SK-N-SH (cell line): ENCODE data around the gene POP7. TPM values are rescaled to one million over a fixed set of nuclear protein-coding genes. Genes with fewer than 3 reads are reported as not detected.

Source experiments
- CTCF ChIA-PET: fragments of 300-600, 350-600 bp; formaldehyde crosslinking; extraction: SDS; loops from one replicate; lab custom pipeline; 2021; lab: Yijun Ruan, JAX
- POLR2A ChIA-PET: fragments of 350-600 bp; sonication (Branson Sonifier 250); formaldehyde crosslinking; extraction: SDS; loops from one replicate; lab custom pipeline; 2020; ENCODE audit warnings: antibody characterized with exemption, inconsistent platforms; lab: Yijun Ruan, JAX
- DNase-seq: peaks from one replicate; pipeline ENCODE4 v3.0.0; 2012
- H2AFZ ChIP-seq: fragments of 200-600 bp; sonication (generic); 2 replicates; pipeline ENCODE4 v1.8.1; 2016; ENCODE audit warnings: antibody characterized with exemption, mild to moderate bottlenecking, low read depth
- H3F3A ChIP-seq: fragments of 200-600 bp; sonication (generic); replicated peaks from 2 replicates; pipeline ENCODE3; 2016; ENCODE audit warnings: antibody characterized with exemption, mild to moderate bottlenecking; ENCODE audit not compliant: insufficient read depth
- H3K27ac ChIP-seq, 2 experiments: fragments of 200-500 bp in 1 of 2; fragments of 200-600 bp in 1 of 2; sonication (Bioruptor generic) in 1 of 2; sonication (generic), shearing (Covaris generic) in 1 of 2; 2 replicates each; pipeline versions ENCODE4 v1.5.1 to v1.6.1; 2014 to 2016; ENCODE audit warnings: low read depth in 2 of 2, inconsistent platforms in 1 of 2, low read length in 1 of 2, mild to moderate bottlenecking in 1 of 2, mixed read lengths in 1 of 2
- H3K27me3 ChIP-seq: fragments of 200-600 bp; sonication (generic), shearing (Covaris generic); 2 replicates; pipeline ENCODE4 v1.6.1; 2016; ENCODE audit warnings: mixed run types; ENCODE audit not compliant: insufficient read depth
- H3K36me3 ChIP-seq, 2 experiments: fragments of 200-500 bp in 1 of 2; fragments of 200-600 bp in 1 of 2; sonication (Bioruptor generic) in 1 of 2; sonication (generic) in 1 of 2; replicated peaks in 1 of 2; 2 replicates each; pipeline versions ENCODE3 to v1.5.1; 2014 to 2016; ENCODE audit warnings: low read length in 1 of 2, mild to moderate bottlenecking in 1 of 2; ENCODE audit not compliant: insufficient read depth in 2 of 2, control insufficient read depth in 1 of 2
- H3K4me1 ChIP-seq, 2 experiments: fragments of 200-500 bp in 1 of 2; fragments of 200-600 bp in 1 of 2; sonication (Bioruptor generic) in 1 of 2; sonication (generic), shearing (Covaris generic) in 1 of 2; 2 replicates each; pipeline versions ENCODE4 v1.5.1 to v1.6.1; 2014 to 2016; ENCODE audit warnings: low read depth in 1 of 2, low read length in 1 of 2, mixed run types in 1 of 2; ENCODE audit not compliant: insufficient read depth in 2 of 2, control insufficient read depth in 1 of 2
- H3K4me2 ChIP-seq: fragments of 200-600 bp; sonication (generic), shearing (Covaris generic); 2 replicates; pipeline ENCODE4 v1.6.1; 2017; ENCODE audit warnings: mixed run types
- H3K4me3 ChIP-seq, 2 experiments: fragments of 200-500 bp in 1 of 2; fragments of 200-600 bp in 1 of 2; sonication (Bioruptor generic) in 1 of 2; sonication (generic), shearing (Covaris generic) in 1 of 2; 2 replicates each; pipeline versions ENCODE4 v1.5.1 to v1.8.1; 2014 to 2016; ENCODE audit warnings: low read depth in 2 of 2, inconsistent platforms in 1 of 2, low read length in 1 of 2, mild to moderate bottlenecking in 1 of 2, mixed read lengths in 1 of 2, moderate library complexity in 1 of 2
- H3K79me2 ChIP-seq: fragments of 200-600 bp; sonication (generic); 2 replicates; pipeline ENCODE4 v1.8.1; 2017; ENCODE audit warnings: mild to moderate bottlenecking; ENCODE audit not compliant: insufficient read depth
- H3K9ac ChIP-seq: fragments of 200-600 bp; sonication (generic); 2 replicates; pipeline ENCODE4 v1.6.1; 2017; ENCODE audit warnings: mixed run types
- H3K9me2 ChIP-seq: fragments of 200-600 bp; sonication (generic); 2 replicates; pipeline ENCODE4 v1.6.1; 2017; ENCODE audit warnings: mixed run types
- H3K9me3 ChIP-seq: fragments of 200-600 bp; sonication (generic); 2 replicates; pipeline ENCODE4 v1.6.1; 2017; ENCODE audit warnings: mixed run types, mild to moderate bottlenecking, moderate library complexity
- H4K20me1 ChIP-seq: fragments of 200-600 bp; sonication (generic); 2 replicates; pipeline ENCODE4 v1.6.1; 2017; ENCODE audit warnings: mild to moderate bottlenecking, mixed run types; ENCODE audit not compliant: insufficient read depth
- CHD2 ChIP-seq: fragments of 150-350 bp; IDR thresholded peaks from 2 replicates; pipeline ENCODE4 v1.6.1; 2018; ENCODE audit warnings: low read length; ENCODE audit not compliant: partially characterized antibody
- ELF1 ChIP-seq: IDR thresholded peaks from 2 replicates; pipeline ENCODE4 v1.4.0; 2012
- FOSL2 ChIP-seq: IDR thresholded peaks from 2 replicates; pipeline ENCODE4 v1.4.0; 2012; ENCODE audit warnings: low read depth, mild to moderate bottlenecking, moderate library complexity, borderline replicate concordance
- FOXJ3 ChIP-seq: sonication (generic); formaldehyde crosslinking; IDR thresholded peaks from 2 replicates; pipeline ENCODE4 v1.5.1; 2020; ENCODE audit warnings: mild to moderate bottlenecking, missing genetic modification reagents
- JUND ChIP-seq: IDR thresholded peaks from 2 replicates; pipeline ENCODE4 v1.4.0; 2012
- MEF2A ChIP-seq: IDR thresholded peaks from 2 replicates; pipeline ENCODE4 v1.4.0; 2012; ENCODE audit warnings: low read depth, borderline replicate concordance
- MXI1 ChIP-seq: IDR thresholded peaks from 2 replicates; pipeline ENCODE4 v1.6.1; 2012; ENCODE audit warnings: mild to moderate bottlenecking, low read depth, low read length, improper control_type of control experiment
- NRF1 ChIP-seq: IDR thresholded peaks from 2 replicates; pipeline ENCODE4 v1.6.1; 2012; ENCODE audit warnings: low read depth, mild to moderate bottlenecking, low read length
- POLR2AphosphoS5 ChIP-seq: IDR thresholded peaks from 2 replicates; pipeline ENCODE4 v1.6.1; 2012; ENCODE audit warnings: low read depth, low read length
- RAD21 ChIP-seq: IDR thresholded peaks from 2 replicates; pipeline ENCODE4 v1.6.1; 2012; ENCODE audit warnings: mild to moderate bottlenecking, low read length
- RFX5 ChIP-seq: IDR thresholded peaks from 2 replicates; pipeline ENCODE4 v1.6.1; 2012; ENCODE audit warnings: mild to moderate bottlenecking, improper control_type of control experiment, low read length
- RXRA ChIP-seq: IDR thresholded peaks from 2 replicates; pipeline ENCODE4 v1.4.0; 2012; ENCODE audit warnings: low read depth, mild to moderate bottlenecking, borderline replicate concordance
- SMC3 ChIP-seq: IDR thresholded peaks from 2 replicates; pipeline ENCODE4 v1.6.1; 2012; ENCODE audit warnings: low read depth, low read length, improper control_type of control experiment
- TCF12 ChIP-seq: IDR thresholded peaks from 2 replicates; pipeline ENCODE4 v1.4.0; 2012
- YY1 ChIP-seq: IDR thresholded peaks from 2 replicates; pipeline ENCODE4 v1.4.0; 2012; ENCODE audit warnings: low read depth, mild to moderate bottlenecking
- WGBS: methylation state at CpG from one replicate; pipeline ENCODE4 v1.1.6; 2017; ENCODE audit warnings: low lambda C conversion rate; 5-methylcytosine and 5-hydroxymethylcytosine counted together
- polyA plus RNA-seq, 3 experiments: library from polyadenylated mRNA; depleted of rRNA; stranded (reverse); fragments of >200 nt; gene quantifications; 2 replicates each; pipeline ENCODE4 v1.2.3, GENCODE V29; 2012
- TF ChIP-seq, protein P1 (sequence below): IDR thresholded peaks from 2 replicates; pipeline ENCODE4 v1.4.0; 2012; ENCODE audit warnings: low read depth, borderline replicate concordance
- TF ChIP-seq, protein P2 (sequence below): fragments of 150-350 bp; IDR thresholded peaks from 2 replicates; pipeline ENCODE4 v1.6.1; 2016; ENCODE audit warnings: mild to moderate bottlenecking, low read depth, low read length
- TF ChIP-seq, protein P3 (sequence below): fragments of 200-600 bp; sonication (generic); IDR thresholded peaks from 2 replicates; pipeline ENCODE4 v1.6.1; 2017; ENCODE audit warnings: antibody characterized with exemption, mild to moderate bottlenecking, moderate library complexity
- TF ChIP-seq, protein P4 (sequence below): IDR thresholded peaks from 2 replicates; pipeline ENCODE4 v1.4.0; 2012; ENCODE audit warnings: low read depth
- TF ChIP-seq, protein P5 (sequence below): IDR thresholded peaks from 2 replicates; pipeline ENCODE4 v1.6.1; 2012; ENCODE audit warnings: mild to moderate bottlenecking, low read depth, low read length, moderate library complexity
- TF ChIP-seq, protein P6 (sequence below): IDR thresholded peaks from 2 replicates; pipeline ENCODE4; 2012

The POP7 gene
- 63.8 and 81.8 TPM in 2 replicates for polyA plus RNA-seq (2012; rRNA removed)
- 46.0 and 60.0 TPM in 2 replicates for polyA plus RNA-seq (2012; cell fraction: cytosol; rRNA removed)
- polyA plus RNA-seq (2012; cell fraction: nucleus; rRNA removed): 30.7 and 40.4 TPM in 2 replicates

DNA sequence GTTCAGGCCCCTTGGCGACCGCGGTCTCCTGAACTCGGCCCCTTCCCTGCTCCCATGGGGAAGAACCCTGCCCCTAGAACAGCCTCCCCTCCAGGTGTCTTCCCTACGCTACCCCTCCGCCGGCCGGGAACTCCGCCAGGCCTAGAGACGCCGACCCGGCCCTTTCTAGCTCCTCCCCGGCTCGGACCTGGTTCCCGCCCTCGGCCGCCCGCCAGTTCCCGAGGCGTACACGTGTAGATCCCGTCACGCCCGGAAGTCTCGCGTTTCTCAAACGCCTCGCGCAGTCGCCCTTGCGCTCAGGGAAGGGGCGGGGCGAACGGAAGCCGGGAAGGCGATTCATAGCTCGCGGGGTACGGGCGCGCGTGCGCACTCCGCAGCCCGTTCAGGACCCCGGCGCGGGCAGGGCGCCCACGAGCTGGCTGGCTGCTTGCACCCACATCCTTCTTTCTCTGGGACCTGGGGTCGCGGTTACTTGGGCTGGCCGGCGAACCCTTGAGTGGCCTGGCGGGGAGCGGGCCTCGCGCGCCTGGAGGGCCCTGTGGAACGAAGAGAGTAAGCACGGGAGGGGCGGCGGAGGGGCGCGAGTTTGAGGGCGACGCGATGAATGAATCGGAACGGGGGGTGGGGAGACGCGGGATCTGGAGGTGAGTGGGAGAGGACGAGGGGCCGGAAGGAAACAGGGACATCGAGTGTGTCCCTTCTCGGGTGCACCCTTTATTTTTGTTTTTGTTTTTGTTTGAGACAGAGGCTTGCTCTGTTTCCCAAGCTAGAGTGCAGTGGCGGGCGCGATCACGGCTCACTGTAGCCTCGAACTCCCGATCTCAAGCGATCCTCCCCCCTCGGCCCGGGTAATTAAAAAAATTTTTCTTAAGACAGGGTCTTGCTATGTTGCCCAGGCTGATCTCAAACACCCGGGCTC is at the start of gene POP7:
TSS of gene POP7 (plus strand) at position 369 of the 919 bp plus-strand sequence. CDS start 710 bp downstream, outside the sequence.
- Histone ChIP-seq H3K9ac (peak within 1 kb of the TSS; percentile 95), H3K79me2 (peaks cover 25% of the 10 kb centered on the region), H4K20me1 (no peaks in the 10 kb centered on the region; the same call in 1 of the 2 replicates), H3K4me1 (peaks cover 6 to 14% of the 10 kb centered on the region in 2 experiments; a peak in 2 of 4 replicates), H3K27ac (peak within 1 kb of the TSS; percentile 85 to 89), H3K27me3 (peaks cover 3% of the 10 kb centered on the region; the same call in 1 of the 2 replicates), H3K4me2 (peak within 1 kb of the TSS; percentile 97), H3K36me3 (peaks cover 0 to 14% of the 10 kb centered on the region in 2 experiments), H3K4me3 (peak within 1 kb of the TSS; percentile 62 to 92), H3F3A (peaks cover 8% of the 10 kb centered on the region), H3K9me3 (no peaks in the 10 kb centered on the region), H2AFZ (peak within 1 kb of the TSS; percentile 95), H3K9me2 (no peaks in the 10 kb centered on the region)
- DNase-seq: peak; percentile 99
- WGBS: 2% methylated on average over 55 of the region's 86 CpGs
- ChIA-PET CTCF (interaction anchor here (0.6 to 17.6 kb wide), 76 partner anchors 10 to 578 kb away, joined by 3 to 344 read pairs (median 5); partner anchors contain the start of genes ACTL6B, EPHB4, EPO and GIGYF1), POLR2A (interaction anchor here (0.7 to 2.3 kb wide), 19 partner anchors 10 to 184 kb away, joined by 3 to 24 read pairs (median 4); partner anchors contain the start of genes EPHB4, EPO, FBXO24 and GIGYF1)
- TF ChIP-seq RFX5 (0 out of 2 replicates have a peak, but pooled peaks have one; percentile 8), SMC3 (no peak), FOXJ3 (CRISPR knock-in tag) (no peak), JUND (no peak), ELF1 (peak; percentile 89), MXI1 (peak; percentile 93), CHD2 (peak; percentile 99), FOSL2 (no peak), YY1 (peak; percentile 6; the same call in 1 of the 2 replicates), TCF12 (no peak), RXRA (no peak), POLR2AphosphoS5 (peak; percentile 90), NRF1 (peak; percentile 97), MEF2A (no peak), RAD21 (no peak)
- TF ChIP-seq, protein P1, sequence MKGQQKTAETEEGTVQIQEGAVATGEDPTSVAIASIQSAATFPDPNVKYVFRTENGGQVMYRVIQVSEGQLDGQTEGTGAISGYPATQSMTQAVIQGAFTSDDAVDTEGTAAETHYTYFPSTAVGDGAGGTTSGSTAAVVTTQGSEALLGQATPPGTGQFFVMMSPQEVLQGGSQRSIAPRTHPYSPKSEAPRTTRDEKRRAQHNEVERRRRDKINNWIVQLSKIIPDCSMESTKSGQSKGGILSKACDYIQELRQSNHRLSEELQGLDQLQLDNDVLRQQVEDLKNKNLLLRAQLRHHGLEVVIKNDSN: peak; percentile 44; the same call in 1 of the 2 replicates
- TF ChIP-seq, protein P2, sequence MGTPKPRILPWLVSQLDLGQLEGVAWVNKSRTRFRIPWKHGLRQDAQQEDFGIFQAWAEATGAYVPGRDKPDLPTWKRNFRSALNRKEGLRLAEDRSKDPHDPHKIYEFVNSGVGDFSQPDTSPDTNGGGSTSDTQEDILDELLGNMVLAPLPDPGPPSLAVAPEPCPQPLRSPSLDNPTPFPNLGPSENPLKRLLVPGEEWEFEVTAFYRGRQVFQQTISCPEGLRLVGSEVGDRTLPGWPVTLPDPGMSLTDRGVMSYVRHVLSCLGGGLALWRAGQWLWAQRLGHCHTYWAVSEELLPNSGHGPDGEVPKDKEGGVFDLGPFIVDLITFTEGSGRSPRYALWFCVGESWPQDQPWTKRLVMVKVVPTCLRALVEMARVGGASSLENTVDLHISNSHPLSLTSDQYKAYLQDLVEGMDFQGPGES: no peak
- TF ChIP-seq, protein P3, sequence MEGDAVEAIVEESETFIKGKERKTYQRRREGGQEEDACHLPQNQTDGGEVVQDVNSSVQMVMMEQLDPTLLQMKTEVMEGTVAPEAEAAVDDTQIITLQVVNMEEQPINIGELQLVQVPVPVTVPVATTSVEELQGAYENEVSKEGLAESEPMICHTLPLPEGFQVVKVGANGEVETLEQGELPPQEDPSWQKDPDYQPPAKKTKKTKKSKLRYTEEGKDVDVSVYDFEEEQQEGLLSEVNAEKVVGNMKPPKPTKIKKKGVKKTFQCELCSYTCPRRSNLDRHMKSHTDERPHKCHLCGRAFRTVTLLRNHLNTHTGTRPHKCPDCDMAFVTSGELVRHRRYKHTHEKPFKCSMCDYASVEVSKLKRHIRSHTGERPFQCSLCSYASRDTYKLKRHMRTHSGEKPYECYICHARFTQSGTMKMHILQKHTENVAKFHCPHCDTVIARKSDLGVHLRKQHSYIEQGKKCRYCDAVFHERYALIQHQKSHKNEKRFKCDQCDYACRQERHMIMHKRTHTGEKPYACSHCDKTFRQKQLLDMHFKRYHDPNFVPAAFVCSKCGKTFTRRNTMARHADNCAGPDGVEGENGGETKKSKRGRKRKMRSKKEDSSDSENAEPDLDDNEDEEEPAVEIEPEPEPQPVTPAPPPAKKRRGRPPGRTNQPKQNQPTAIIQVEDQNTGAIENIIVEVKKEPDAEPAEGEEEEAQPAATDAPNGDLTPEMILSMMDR: no peak
- TF ChIP-seq, protein P4, sequence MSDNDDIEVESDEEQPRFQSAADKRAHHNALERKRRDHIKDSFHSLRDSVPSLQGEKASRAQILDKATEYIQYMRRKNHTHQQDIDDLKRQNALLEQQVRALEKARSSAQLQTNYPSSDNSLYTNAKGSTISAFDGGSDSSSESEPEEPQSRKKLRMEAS: peak; percentile 91
- TF ChIP-seq, protein P5, sequence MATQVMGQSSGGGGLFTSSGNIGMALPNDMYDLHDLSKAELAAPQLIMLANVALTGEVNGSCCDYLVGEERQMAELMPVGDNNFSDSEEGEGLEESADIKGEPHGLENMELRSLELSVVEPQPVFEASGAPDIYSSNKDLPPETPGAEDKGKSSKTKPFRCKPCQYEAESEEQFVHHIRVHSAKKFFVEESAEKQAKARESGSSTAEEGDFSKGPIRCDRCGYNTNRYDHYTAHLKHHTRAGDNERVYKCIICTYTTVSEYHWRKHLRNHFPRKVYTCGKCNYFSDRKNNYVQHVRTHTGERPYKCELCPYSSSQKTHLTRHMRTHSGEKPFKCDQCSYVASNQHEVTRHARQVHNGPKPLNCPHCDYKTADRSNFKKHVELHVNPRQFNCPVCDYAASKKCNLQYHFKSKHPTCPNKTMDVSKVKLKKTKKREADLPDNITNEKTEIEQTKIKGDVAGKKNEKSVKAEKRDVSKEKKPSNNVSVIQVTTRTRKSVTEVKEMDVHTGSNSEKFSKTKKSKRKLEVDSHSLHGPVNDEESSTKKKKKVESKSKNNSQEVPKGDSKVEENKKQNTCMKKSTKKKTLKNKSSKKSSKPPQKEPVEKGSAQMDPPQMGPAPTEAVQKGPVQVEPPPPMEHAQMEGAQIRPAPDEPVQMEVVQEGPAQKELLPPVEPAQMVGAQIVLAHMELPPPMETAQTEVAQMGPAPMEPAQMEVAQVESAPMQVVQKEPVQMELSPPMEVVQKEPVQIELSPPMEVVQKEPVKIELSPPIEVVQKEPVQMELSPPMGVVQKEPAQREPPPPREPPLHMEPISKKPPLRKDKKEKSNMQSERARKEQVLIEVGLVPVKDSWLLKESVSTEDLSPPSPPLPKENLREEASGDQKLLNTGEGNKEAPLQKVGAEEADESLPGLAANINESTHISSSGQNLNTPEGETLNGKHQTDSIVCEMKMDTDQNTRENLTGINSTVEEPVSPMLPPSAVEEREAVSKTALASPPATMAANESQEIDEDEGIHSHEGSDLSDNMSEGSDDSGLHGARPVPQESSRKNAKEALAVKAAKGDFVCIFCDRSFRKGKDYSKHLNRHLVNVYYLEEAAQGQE: no peak
- TF ChIP-seq, protein P6, sequence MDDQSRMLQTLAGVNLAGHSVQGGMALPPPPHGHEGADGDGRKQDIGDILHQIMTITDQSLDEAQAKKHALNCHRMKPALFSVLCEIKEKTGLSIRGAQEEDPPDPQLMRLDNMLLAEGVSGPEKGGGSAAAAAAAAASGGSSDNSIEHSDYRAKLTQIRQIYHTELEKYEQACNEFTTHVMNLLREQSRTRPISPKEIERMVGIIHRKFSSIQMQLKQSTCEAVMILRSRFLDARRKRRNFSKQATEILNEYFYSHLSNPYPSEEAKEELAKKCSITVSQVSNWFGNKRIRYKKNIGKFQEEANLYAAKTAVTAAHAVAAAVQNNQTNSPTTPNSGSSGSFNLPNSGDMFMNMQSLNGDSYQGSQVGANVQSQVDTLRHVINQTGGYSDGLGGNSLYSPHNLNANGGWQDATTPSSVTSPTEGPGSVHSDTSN: no peak
